DOHH2 (cell line): ENCODE measurements around the gene FGF16.

Experiments used
- H3F3A ChIP-seq: fragments of 200-600 bp; sonication (generic), shearing (Covaris generic); 2 replicates; pipeline ENCODE4 v1.6.0; 2016; ENCODE audit warnings: antibody characterized with exemption, mild to moderate bottlenecking; ENCODE audit not compliant: control insufficient read depth, insufficient read depth
- H3K27ac ChIP-seq: fragments of 200-600 bp; sonication (generic); 2 replicates; pipeline ENCODE4 v1.5.1; 2014; ENCODE audit warnings: low read depth, mild to moderate bottlenecking, low read length, moderate library complexity
- H3K27me3 ChIP-seq: fragments of 200-600 bp; sonication (generic); 2 replicates; pipeline ENCODE4 v1.6.1; 2014; ENCODE audit warnings: mild to moderate bottlenecking, low read length, mixed read lengths; ENCODE audit not compliant: control insufficient read depth
- H3K36me3 ChIP-seq: fragments of 200-600 bp; sonication (generic); 2 replicates; pipeline ENCODE4 v1.6.1; 2014; ENCODE audit warnings: mild to moderate bottlenecking, low read length, moderate library complexity, mixed read lengths; ENCODE audit not compliant: control insufficient read depth
- H3K4me1 ChIP-seq: fragments of 200-600 bp; sonication (generic); 2 replicates; pipeline ENCODE4 v1.6.1; 2014; ENCODE audit warnings: mild to moderate bottlenecking, low read length, mixed read lengths; ENCODE audit not compliant: control insufficient read depth
- H3K4me2 ChIP-seq: fragments of 200-600 bp; sonication (generic); 2 replicates; pipeline ENCODE4 v1.6.0; 2014; ENCODE audit warnings: mild to moderate bottlenecking, low read length, moderate library complexity
- H3K4me3 ChIP-seq: fragments of 200-600 bp; sonication (generic); 2 replicates; pipeline ENCODE4 v1.5.1; 2014; ENCODE audit warnings: mild to moderate bottlenecking, low read length, mixed read lengths
- H3K79me2 ChIP-seq: fragments of 200-600 bp; sonication (generic); 2 replicates; pipeline ENCODE4 v1.6.1; 2014; ENCODE audit warnings: mild to moderate bottlenecking, low read length, mixed read lengths; ENCODE audit not compliant: control insufficient read depth
- H3K9me2 ChIP-seq: fragments of 200-600 bp; sonication (generic); replicated peaks from 2 replicates; pipeline ENCODE4 v1.6.1; 2014; ENCODE audit warnings: mild to moderate bottlenecking, low read length, mixed read lengths; ENCODE audit not compliant: control insufficient read depth
- H3K9me3 ChIP-seq: fragments of 200-600 bp; sonication (generic); 2 replicates; pipeline ENCODE4 v1.6.1; 2014; ENCODE audit warnings: antibody characterized with exemption, low read length, mixed read lengths; ENCODE audit not compliant: control insufficient read depth, insufficient read depth
- H4K20me1 ChIP-seq: fragments of 200-600 bp; sonication (generic); 2 replicates; pipeline ENCODE4 v1.6.0; 2014; ENCODE audit warnings: low read depth, mild to moderate bottlenecking, antibody characterized with exemption, low read length, moderate library complexity; ENCODE audit not compliant: control insufficient read depth, insufficient read depth
- CTCF ChIP-seq: fragments of 200-600 bp; sonication (generic); IDR thresholded peaks from one replicate; pipeline ENCODE4 v1.5.1; 2014; ENCODE audit warnings: antibody characterized with exemption, mild to moderate bottlenecking, low read depth, low read length; ENCODE audit not compliant: poor library complexity, severe bottlenecking
- EZH2phosphoT487 ChIP-seq: fragments of 200-600 bp; sonication (generic); IDR thresholded peaks from 2 replicates; pipeline ENCODE4 v1.6.1; 2017; ENCODE audit warnings: borderline replicate concordance, mild to moderate bottlenecking, antibody characterized with exemption, low read length, moderate library complexity, mixed read lengths

The FGF16 gene

GRCh38 chrX:77434962-77435361 is 12.2 kb upstream of the FGF16 start:
- Histone ChIP-seq H3K36me3 (no peaks in the 10 kb centered on the region), H3K9me2 (no peaks in the 10 kb centered on the region), H3K4me2 (no peak overlapping the region), H3K4me3 (no peak overlapping the region), H3K4me1 (no peaks in the 10 kb centered on the region), H3K79me2 (no peaks in the 10 kb centered on the region), H4K20me1 (no peaks in the 10 kb centered on the region), H3F3A (no peaks in the 10 kb centered on the region), H3K27me3 (no peaks in the 10 kb centered on the region), H3K9me3 (no peaks in the 10 kb centered on the region), H3K27ac (no peak overlapping the region)
- TF ChIP-seq CTCF (no peak), EZH2phosphoT487 (no peak)

- no peaks in the 10 kb centered on the region for H3K79me2 ChIP-seq
- no peaks in the 10 kb centered on the region for H3K27me3 ChIP-seq
- no peaks in the 10 kb centered on the region for H4K20me1 ChIP-seq
- H3K36me3 ChIP-seq, result no peaks in the 10 kb centered on the region
- H3K4me1 ChIP-seq, result no peaks in the 10 kb centered on the region
- no peaks in the 10 kb centered on the region for H3F3A ChIP-seq
- no peak overlapping the region for H3K4me2 ChIP-seq
- TF ChIP-seq EZH2phosphoT487, result no peak
- no peak for TF ChIP-seq CTCF
- no peak overlapping the region for H3K4me3 ChIP-seq
- H3K9me3 ChIP-seq, result no peaks in the 10 kb centered on the region
- no peak overlapping the region for H3K27ac ChIP-seq
- H3K9me2 ChIP-seq, result no peaks in the 10 kb centered on the region
These were observed 10.9 kb upstream of the FGF16 start for GRCh38 chrX:77436271-77436670.

GRCh38 chrX:77436682-77437081 is 10.5 kb upstream of the FGF16 start:
- H4K20me1 ChIP-seq, result no peaks in the 10 kb centered on the region
- H3K27me3 ChIP-seq, result no peaks in the 10 kb centered on the region
- no peak overlapping the region for H3K4me3 ChIP-seq
- H3K27ac ChIP-seq, result no peak overlapping the region
- no peaks in the 10 kb centered on the region for H3K9me2 ChIP-seq
- no peaks in the 10 kb centered on the region for H3K9me3 ChIP-seq
- no peaks in the 10 kb centered on the region for H3K4me1 ChIP-seq
- no peaks in the 10 kb centered on the region for H3K36me3 ChIP-seq
- no peaks in the 10 kb centered on the region for H3K79me2 ChIP-seq
- H3K4me2 ChIP-seq, result no peak overlapping the region
- no peak for TF ChIP-seq CTCF
- no peak for TF ChIP-seq EZH2phosphoT487
- no peaks in the 10 kb centered on the region for H3F3A ChIP-seq

GRCh38 chrX:77440330-77440729 is 6.9 kb upstream of the FGF16 start:
- Histone ChIP-seq H3K9me2 (no peaks in the 10 kb centered on the region), H3K4me3 (no peak overlapping the region), H3K27me3 (no peaks in the 10 kb centered on the region), H3K4me2 (no peak overlapping the region), H3K79me2 (no peaks in the 10 kb centered on the region), H3K9me3 (no peaks in the 10 kb centered on the region), H3K27ac (no peak overlapping the region), H3F3A (no peaks in the 10 kb centered on the region), H3K36me3 (no peaks in the 10 kb centered on the region), H4K20me1 (no peaks in the 10 kb centered on the region), H3K4me1 (no peaks in the 10 kb centered on the region)
- TF ChIP-seq CTCF, result no peak
- TF ChIP-seq EZH2phosphoT487, result no peak
